ENCODE measurements around the gene CTR9. TPM values are rescaled to one million over a fixed set of nuclear protein-coding genes. Genes with fewer than 3 reads are reported as not detected.

Gene CTR9
- total and polyA plus RNA-seq, 9 of the 15 experiments (the other 6 are each of a cell fraction or from before 2014, with no cell fraction given): 25.4 to 79.3 (median 47.3) TPM

DNA sequence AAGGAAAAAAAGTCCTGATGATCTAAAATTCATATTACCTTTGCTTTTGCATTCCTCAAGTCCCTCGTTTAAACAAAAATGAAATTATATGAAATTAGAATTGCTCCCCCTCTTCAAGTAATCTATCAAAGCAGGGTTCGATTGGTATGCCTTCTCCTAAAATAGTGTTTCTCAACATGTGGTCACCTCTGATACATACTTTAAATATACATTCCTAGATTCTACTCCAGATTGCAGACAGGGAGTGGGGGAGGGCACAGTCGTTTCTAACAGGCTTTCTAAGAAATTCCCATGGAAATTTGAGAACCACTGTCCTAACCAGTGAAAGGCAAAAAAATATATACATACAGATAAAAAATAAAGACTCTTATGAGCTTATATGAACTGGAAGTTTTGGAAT, 34.9 kb upstream of the CTR9 start (continued):
- TF ChIP-seq CBX3 (IDR thresholded peaks at IDR 0.05; ENCODE audit: borderline replicate concordance in 1 of 2, low read length in 2 of 2): no peak
- TF ChIP-seq, protein P1, sequence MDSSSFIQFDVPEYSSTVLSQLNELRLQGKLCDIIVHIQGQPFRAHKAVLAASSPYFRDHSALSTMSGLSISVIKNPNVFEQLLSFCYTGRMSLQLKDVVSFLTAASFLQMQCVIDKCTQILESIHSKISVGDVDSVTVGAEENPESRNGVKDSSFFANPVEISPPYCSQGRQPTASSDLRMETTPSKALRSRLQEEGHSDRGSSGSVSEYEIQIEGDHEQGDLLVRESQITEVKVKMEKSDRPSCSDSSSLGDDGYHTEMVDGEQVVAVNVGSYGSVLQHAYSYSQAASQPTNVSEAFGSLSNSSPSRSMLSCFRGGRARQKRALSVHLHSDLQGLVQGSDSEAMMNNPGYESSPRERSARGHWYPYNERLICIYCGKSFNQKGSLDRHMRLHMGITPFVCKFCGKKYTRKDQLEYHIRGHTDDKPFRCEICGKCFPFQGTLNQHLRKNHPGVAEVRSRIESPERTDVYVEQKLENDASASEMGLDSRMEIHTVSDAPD (CRISPR knock-in tag; IDR thresholded peaks at IDR 0.05): no peak
- peak; percentile 11; the same call in 1 of the 2 replicates for TF ChIP-seq RFX1 (IDR thresholded peaks at IDR 0.05)
- TF ChIP-seq TEAD2 (tag; IDR thresholded peaks at IDR 0.05): no peak
- TF ChIP-seq ZNF778 (CRISPR knock-in tag; IDR thresholded peaks at IDR 0.05): no peak
- TF ChIP-seq, protein P2, sequence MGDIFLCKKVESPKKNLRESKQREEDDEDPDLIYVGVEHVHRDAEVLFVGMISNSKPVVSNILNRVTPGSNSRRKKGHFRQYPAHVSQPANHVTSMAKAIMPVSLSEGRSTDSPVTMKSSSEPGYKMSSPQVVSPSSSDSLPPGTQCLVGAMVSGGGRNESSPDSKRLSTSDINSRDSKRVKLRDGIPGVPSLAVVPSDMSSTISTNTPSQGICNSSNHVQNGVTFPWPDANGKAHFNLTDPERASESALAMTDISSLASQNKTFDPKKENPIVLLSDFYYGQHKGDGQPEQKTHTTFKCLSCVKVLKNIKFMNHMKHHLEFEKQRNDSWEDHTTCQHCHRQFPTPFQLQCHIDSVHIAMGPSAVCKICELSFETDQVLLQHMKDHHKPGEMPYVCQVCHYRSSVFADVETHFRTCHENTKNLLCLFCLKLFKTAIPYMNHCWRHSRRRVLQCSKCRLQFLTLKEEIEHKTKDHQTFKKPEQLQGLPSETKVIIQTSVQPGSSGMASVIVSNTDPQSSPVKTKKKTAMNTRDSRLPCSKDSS (IDR thresholded peaks at IDR 0.05; ENCODE audit: low read depth, partially characterized antibody): no peak
- TF ChIP-seq, protein P3, sequence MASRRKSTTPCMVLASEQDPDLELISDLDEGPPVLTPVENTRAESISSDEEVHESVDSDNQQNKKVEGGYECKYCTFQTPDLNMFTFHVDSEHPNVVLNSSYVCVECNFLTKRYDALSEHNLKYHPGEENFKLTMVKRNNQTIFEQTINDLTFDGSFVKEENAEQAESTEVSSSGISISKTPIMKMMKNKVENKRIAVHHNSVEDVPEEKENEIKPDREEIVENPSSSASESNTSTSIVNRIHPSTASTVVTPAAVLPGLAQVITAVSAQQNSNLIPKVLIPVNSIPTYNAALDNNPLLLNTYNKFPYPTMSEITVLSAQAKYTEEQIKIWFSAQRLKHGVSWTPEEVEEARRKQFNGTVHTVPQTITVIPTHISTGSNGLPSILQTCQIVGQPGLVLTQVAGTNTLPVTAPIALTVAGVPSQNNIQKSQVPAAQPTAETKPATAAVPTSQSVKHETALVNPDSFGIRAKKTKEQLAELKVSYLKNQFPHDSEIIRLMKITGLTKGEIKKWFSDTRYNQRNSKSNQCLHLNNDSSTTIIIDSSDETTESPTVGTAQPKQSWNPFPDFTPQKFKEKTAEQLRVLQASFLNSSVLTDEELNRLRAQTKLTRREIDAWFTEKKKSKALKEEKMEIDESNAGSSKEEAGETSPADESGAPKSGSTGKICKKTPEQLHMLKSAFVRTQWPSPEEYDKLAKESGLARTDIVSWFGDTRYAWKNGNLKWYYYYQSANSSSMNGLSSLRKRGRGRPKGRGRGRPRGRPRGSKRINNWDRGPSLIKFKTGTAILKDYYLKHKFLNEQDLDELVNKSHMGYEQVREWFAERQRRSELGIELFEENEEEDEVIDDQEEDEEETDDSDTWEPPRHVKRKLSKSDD (conservative IDR thresholded peaks at IDR 0.05; ENCODE audit: low read length): no peak
- TF ChIP-seq PTBP1 (IDR thresholded peaks at IDR 0.05; ENCODE audit: low read depth, low read length): no peak
- no peak for TF ChIP-seq CC2D1A (IDR thresholded peaks at IDR 0.05)
- TF ChIP-seq ZNF584 (CRISPR knock-in tag; IDR thresholded peaks at IDR 0.05; ENCODE audit: low read depth): no peak
- TF ChIP-seq PHB2 (IDR thresholded peaks at IDR 0.05; ENCODE audit: low read depth): no peak
- no peak for TF ChIP-seq NRF1 (conservative IDR thresholded peaks at IDR 0.05 in 1 of 2, IDR thresholded peaks at IDR 0.05 in 1 of 2)
- TF ChIP-seq HCFC1 (IDR thresholded peaks at IDR 0.05; ENCODE audit: low read depth, low read length): no peak
- no peak for TF ChIP-seq PHF20 (IDR thresholded peaks at IDR 0.05; ENCODE audit: partially characterized antibody)
- no peak for TF ChIP-seq ZNF830 (CRISPR knock-in tag; IDR thresholded peaks at IDR 0.05)
- TF ChIP-seq, protein P4, sequence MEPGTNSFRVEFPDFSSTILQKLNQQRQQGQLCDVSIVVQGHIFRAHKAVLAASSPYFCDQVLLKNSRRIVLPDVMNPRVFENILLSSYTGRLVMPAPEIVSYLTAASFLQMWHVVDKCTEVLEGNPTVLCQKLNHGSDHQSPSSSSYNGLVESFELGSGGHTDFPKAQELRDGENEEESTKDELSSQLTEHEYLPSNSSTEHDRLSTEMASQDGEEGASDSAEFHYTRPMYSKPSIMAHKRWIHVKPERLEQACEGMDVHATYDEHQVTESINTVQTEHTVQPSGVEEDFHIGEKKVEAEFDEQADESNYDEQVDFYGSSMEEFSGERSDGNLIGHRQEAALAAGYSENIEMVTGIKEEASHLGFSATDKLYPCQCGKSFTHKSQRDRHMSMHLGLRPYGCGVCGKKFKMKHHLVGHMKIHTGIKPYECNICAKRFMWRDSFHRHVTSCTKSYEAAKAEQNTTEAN (CRISPR knock-in tag; IDR thresholded peaks at IDR 0.05): no peak
- TF ChIP-seq POLR3G (IDR thresholded peaks at IDR 0.05; ENCODE audit: extremely low read depth, insufficient read length, insufficient replicate concordance): no peak
- TF ChIP-seq, protein P5, sequence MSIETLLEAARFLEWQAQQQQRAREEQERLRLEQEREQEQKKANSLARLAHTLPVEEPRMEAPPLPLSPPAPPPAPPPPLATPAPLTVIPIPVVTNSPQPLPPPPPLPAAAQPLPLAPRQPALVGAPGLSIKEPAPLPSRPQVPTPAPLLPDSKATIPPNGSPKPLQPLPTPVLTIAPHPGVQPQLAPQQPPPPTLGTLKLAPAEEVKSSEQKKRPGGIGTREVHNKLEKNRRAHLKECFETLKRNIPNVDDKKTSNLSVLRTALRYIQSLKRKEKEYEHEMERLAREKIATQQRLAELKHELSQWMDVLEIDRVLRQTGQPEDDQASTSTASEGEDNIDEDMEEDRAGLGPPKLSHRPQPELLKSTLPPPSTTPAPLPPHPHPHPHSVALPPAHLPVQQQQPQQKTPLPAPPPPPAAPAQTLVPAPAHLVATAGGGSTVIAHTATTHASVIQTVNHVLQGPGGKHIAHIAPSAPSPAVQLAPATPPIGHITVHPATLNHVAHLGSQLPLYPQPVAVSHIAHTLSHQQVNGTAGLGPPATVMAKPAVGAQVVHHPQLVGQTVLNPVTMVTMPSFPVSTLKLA (conservative IDR thresholded peaks at IDR 0.05): no peak
- no peak for TF ChIP-seq ZNF217 (CRISPR knock-in tag; IDR thresholded peaks at IDR 0.05)
